ENCODE measurements around the gene PITRM1.

- TF ChIP-seq, protein P1, sequence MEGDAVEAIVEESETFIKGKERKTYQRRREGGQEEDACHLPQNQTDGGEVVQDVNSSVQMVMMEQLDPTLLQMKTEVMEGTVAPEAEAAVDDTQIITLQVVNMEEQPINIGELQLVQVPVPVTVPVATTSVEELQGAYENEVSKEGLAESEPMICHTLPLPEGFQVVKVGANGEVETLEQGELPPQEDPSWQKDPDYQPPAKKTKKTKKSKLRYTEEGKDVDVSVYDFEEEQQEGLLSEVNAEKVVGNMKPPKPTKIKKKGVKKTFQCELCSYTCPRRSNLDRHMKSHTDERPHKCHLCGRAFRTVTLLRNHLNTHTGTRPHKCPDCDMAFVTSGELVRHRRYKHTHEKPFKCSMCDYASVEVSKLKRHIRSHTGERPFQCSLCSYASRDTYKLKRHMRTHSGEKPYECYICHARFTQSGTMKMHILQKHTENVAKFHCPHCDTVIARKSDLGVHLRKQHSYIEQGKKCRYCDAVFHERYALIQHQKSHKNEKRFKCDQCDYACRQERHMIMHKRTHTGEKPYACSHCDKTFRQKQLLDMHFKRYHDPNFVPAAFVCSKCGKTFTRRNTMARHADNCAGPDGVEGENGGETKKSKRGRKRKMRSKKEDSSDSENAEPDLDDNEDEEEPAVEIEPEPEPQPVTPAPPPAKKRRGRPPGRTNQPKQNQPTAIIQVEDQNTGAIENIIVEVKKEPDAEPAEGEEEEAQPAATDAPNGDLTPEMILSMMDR (IDR thresholded peaks at IDR 0.05): no peak
- TF ChIP-seq EP300 (IDR thresholded peaks at IDR 0.05) (no peak), POLR2A (IDR thresholded peaks at IDR 0.05) (no peak), POLR2AphosphoS5 (IDR thresholded peaks at IDR 0.05) (no peak)
Observed at GRCh38 chr10:3145366-3145765, 27.2 kb downstream of the PITRM1 start.

Measured in upper lobe of left lung (tissue), 4 donors.